ENCODE data around the gene HMGN4.
A peak's percentile ranks its signal among the peaks of the same experiment; 100 is the strongest.

The HMGN4 gene

DNA sequence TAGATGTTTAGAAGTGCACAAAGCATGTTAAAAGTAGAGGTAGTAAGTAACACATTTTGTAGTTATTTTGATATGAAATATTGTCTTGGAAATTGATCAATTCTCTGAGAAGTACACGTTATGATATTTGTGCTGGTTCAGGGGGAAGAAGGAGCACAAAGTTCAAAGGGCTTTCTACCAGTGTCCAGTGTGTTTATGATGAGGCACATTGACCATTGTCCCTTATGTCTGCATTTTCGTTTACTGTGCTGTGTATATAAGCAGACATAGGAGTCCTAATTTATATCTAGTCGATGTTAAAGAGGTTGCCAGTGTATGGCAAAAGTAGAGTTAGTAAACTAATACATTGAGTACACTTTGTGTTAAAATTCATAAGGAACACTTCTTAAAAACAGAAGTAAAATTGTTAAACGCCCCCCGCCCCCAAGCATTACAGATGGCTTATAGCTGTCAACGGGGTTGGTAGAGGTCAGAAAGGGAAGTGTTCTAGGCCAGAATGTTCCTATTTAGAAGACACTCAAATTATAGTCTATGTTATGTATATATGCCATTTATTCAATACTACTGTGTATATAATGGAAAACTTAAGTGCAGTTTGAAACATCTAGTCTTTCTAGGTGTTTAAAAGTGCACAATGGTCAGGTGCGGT lies 13.3 kb upstream of the HMGN4 start:
- Histone ChIP-seq H3K4me3 (ENCODE audit: low read length) (no peak overlapping the region), H3K36me3 (ENCODE audit: control insufficient read depth, low read depth, low read length) (no peaks in the 10 kb centered on the region), H3K9me3 (ENCODE audit: control insufficient read depth, low read depth, low read length) (no peaks in the 10 kb centered on the region), H3K27me3 (ENCODE audit: control insufficient read depth, insufficient read depth, low read length) (no peaks in the 10 kb centered on the region), H3K27ac (ENCODE audit: low read length) (no peak overlapping the region), H3K9ac (ENCODE audit: low read length) (no peak overlapping the region), H3K4me1 (ENCODE audit: control insufficient read depth, low read depth, low read length) (peaks cover 12% of the 10 kb centered on the region)

DNA sequence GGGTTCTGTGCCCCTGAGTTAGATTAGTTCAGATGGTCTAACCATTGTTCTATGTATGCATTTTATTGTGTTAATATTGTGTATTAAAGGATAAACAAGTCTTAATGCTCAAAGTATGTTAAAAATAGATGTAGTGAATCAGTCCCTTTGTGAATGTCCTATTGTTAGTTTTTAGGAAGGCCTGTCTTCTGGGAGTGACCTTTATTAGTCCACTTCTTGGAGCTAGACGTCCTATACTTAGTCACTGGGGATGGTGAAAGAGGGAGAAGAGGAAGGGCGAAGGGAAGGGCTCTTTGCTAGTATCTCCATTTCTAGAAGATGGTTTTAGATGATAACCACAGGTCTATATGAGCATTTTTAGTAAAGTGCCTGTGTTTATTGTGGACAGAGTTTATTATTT lies 12.3 kb upstream of the HMGN4 start:
- no peak overlapping the region for H3K9ac ChIP-seq (ENCODE audit: low read length)
- no peak overlapping the region for H3K27ac ChIP-seq (ENCODE audit: low read length)
- H3K9me3 ChIP-seq (ENCODE audit: control insufficient read depth, low read depth, low read length) = no peaks in the 10 kb centered on the region
- H3K27me3 ChIP-seq (ENCODE audit: control insufficient read depth, insufficient read depth, low read length) = no peaks in the 10 kb centered on the region
- no peak overlapping the region for H3K4me3 ChIP-seq (ENCODE audit: low read length)
- no peaks in the 10 kb centered on the region for H3K36me3 ChIP-seq (ENCODE audit: control insufficient read depth, low read depth, low read length)
- peaks cover 8% of the 10 kb centered on the region for H3K4me1 ChIP-seq (ENCODE audit: control insufficient read depth, low read depth, low read length)

DNA sequence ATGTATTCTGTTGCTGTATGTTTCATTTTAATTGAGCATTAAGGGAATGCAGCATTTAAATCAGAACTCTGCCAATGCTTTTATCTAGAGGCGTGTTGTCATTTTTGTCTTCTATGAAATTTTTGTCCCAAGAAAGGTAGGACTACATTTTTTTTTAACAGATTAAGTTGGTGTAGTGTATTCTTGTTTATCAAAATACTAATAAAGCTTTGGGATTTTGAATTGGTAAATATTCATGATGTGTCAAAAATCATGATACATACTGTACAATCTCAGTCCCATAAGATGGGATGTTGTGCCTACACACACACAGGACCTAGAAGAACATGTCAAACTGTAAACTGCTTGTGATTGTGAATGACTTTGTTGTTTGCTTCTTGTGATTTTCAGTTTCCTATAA lies 11.2 kb upstream of the HMGN4 start:
- H3K27me3 ChIP-seq (ENCODE audit: control insufficient read depth, insufficient read depth, low read length) = no peaks in the 10 kb centered on the region
- H3K4me3 ChIP-seq (ENCODE audit: low read length) = no peak overlapping the region
- no peak overlapping the region for H3K27ac ChIP-seq (ENCODE audit: low read length)
- H3K9ac ChIP-seq (ENCODE audit: low read length) = no peak overlapping the region
- peaks cover 8% of the 10 kb centered on the region for H3K4me1 ChIP-seq (ENCODE audit: control insufficient read depth, low read depth, low read length)
- H3K9me3 ChIP-seq (ENCODE audit: control insufficient read depth, low read depth, low read length) = no peaks in the 10 kb centered on the region
- H3K36me3 ChIP-seq (ENCODE audit: control insufficient read depth, low read depth, low read length) = no peaks in the 10 kb centered on the region

DNA sequence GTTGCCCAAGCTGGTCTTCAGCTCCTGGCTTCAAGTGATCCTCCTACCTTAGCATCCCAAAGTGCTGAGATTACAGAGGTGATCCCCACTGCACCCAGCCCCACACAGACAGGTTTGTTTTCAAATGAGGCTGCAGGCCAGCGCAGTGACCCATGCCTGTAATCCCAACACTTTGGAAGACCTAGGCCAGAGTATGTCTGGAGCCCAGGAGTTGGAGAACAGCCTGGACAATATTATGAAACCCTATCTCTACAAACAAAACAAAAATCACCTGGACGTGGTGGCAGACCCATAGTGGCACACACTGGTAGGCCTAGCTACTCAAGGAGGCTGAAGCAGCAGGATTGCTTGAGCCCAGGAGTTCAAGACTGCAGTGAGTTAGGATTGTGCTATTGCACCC lies 8.0 kb upstream of the HMGN4 start:
- H3K36me3 ChIP-seq (ENCODE audit: control insufficient read depth, low read depth, low read length) = no peaks in the 10 kb centered on the region
- H3K4me1 ChIP-seq (ENCODE audit: control insufficient read depth, low read depth, low read length) = peaks cover 12% of the 10 kb centered on the region
- no peaks in the 10 kb centered on the region for H3K27me3 ChIP-seq (ENCODE audit: control insufficient read depth, insufficient read depth, low read length)
- no peak overlapping the region for H3K27ac ChIP-seq (ENCODE audit: low read length)
- H3K4me3 ChIP-seq (ENCODE audit: low read length) = no peak overlapping the region
- H3K9ac ChIP-seq (ENCODE audit: low read length) = no peak overlapping the region
- H3K9me3 ChIP-seq (ENCODE audit: control insufficient read depth, low read depth, low read length) = no peaks in the 10 kb centered on the region

DNA sequence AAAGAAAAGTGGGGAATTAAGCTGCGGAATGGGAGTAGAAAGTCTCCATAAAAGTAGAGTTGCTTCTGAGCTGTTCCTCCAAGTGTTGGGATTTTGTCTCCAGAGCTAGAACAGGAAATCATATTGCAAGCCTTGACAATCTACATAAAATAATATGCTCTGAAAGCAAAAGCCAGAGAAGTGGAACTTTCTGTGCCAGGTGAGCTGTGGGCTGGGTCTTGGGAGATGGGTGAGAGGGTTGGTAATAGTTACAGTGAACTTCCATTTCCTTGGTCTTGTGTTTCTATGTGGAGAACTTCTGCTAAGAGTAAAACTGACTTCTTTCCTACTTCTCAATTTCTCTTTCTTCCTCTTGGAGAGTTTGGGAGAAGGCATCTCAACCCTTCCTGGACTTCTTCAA lies 6.3 kb upstream of the HMGN4 start:
- Histone ChIP-seq H3K4me3 (ENCODE audit: low read length) (no peak overlapping the region), H3K9ac (ENCODE audit: low read length) (no peak overlapping the region), H3K27ac (ENCODE audit: low read length) (no peak overlapping the region), H3K4me1 (ENCODE audit: control insufficient read depth, low read depth, low read length) (peaks cover 17% of the 10 kb centered on the region), H3K27me3 (ENCODE audit: control insufficient read depth, insufficient read depth, low read length) (no peaks in the 10 kb centered on the region), H3K36me3 (ENCODE audit: control insufficient read depth, low read depth, low read length) (no peaks in the 10 kb centered on the region), H3K9me3 (ENCODE audit: control insufficient read depth, low read depth, low read length) (no peaks in the 10 kb centered on the region)

DNA sequence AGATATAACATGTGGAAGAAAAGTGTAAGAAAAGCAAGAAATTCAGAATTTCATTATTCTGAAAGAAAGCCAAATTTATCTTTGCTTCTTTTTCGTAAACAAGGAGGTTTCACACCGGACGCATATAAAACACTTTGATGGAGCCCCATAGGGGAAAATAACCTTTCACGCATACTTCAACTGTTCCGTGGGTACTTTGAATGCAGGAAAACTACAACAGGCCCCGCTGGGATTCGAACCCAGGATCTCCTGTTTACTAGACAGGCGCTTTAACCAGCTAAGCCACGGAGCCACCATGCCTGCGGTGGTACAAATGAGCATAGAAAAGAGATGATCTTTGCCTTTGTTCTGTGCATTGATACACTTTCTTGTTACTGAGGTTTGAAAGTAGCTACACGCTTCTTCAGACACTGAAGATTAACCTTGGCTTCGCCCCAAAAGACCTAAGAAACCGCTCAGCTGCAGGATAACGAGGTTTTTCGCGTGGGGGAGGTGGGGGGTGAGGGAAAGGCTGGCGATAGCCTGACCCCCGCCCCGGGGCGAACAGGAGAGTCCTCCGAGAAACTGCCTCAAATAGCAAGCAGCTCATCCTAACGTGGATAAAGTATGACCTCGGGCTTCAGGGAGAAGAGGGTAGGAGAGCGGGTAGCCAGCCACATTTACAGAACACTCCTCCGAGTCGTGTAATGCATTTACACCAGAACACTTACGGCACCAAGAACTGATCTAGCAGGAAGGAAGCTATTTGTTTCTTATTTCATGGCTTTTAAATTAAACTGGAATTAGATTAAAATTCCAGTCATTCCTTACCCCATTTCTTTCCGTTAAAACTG lies 5.3 kb upstream of the HMGN4 start:
- Histone ChIP-seq H3K27ac (ENCODE audit: low read length) (peak overlapping the region; percentile 31), H3K4me1 (ENCODE audit: control insufficient read depth, low read depth, low read length) (peaks cover 17% of the 10 kb centered on the region), H3K4me3 (ENCODE audit: low read length) (peak overlapping the region; percentile 88), H3K9ac (ENCODE audit: low read length) (peak overlapping the region; percentile 79), H3K27me3 (ENCODE audit: control insufficient read depth, insufficient read depth, low read length) (no peaks in the 10 kb centered on the region), H3K36me3 (ENCODE audit: control insufficient read depth, low read depth, low read length) (no peaks in the 10 kb centered on the region), H3K9me3 (ENCODE audit: control insufficient read depth, low read depth, low read length) (no peaks in the 10 kb centered on the region)

DNA sequence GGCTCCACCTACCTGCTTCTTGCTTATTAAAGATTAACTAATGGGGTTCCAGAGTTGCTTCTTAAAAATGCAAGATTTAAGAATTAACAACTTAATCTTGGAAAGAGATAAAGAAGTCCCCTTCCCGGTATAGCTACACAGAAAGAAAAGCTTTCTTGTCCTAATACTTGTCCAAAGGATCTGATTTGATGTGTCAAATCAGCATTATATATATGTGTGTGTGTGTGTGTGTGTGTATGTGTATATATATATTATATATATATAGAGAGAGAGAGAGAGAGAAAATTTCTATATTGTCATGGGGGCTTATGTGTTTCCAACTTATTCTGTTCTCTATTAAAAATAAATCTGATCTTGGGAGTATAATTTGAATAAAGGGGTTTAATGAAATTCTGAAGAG lies 4.6 kb upstream of the HMGN4 start:
- Histone ChIP-seq H3K27me3 (ENCODE audit: control insufficient read depth, insufficient read depth, low read length) (no peaks in the 10 kb centered on the region), H3K9ac (ENCODE audit: low read length) (peak overlapping the region; percentile 79), H3K9me3 (ENCODE audit: control insufficient read depth, low read depth, low read length) (no peaks in the 10 kb centered on the region), H3K4me1 (ENCODE audit: control insufficient read depth, low read depth, low read length) (peaks cover 11% of the 10 kb centered on the region), H3K4me3 (ENCODE audit: low read length) (peak overlapping the region; percentile 88), H3K27ac (ENCODE audit: low read length) (no peak overlapping the region), H3K36me3 (ENCODE audit: control insufficient read depth, low read depth, low read length) (no peaks in the 10 kb centered on the region)

DNA sequence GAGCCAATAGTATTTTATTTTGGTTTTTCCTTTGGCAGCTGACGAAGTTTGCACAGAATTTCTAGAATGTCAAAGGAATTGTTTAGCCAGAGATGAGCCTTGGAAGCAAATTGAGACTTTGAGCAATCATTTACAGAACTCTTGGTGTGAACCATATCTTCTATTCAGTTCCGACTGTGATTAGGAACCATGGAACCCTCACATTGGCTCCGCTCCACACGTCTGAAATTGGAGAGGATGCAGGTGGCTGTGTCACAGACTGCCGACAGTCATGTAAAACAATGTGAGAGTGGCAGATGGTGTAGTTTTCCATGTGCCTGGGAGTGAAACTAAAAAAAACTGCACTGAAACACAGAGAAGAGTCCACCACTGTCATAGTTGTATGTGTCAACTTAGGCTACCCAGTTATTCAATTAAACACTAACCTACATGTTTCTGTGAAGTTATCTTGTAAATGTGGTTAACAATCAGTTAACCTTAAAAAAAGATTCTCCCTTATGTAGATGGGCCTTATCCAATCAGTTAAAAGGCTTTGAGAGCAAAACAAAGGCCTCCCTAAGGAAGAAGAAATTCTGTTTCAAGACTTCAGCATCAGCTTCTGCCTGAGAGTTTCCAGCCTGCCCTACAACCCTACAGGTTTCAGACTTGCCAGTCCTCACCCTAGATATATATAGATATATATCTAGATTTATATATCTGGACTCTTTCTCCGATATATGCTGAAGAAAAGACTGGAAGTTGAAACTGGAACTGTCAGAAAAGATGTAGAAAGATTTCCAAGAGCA lies 3.3 kb upstream of the HMGN4 start:
- no peak overlapping the region for H3K27ac ChIP-seq (ENCODE audit: low read length)
- no peaks in the 10 kb centered on the region for H3K9me3 ChIP-seq (ENCODE audit: control insufficient read depth, low read depth, low read length)
- no peak overlapping the region for H3K4me3 ChIP-seq (ENCODE audit: low read length)
- peaks cover 2% of the 10 kb centered on the region for H3K36me3 ChIP-seq (ENCODE audit: control insufficient read depth, low read depth, low read length)
- no peaks in the 10 kb centered on the region for H3K27me3 ChIP-seq (ENCODE audit: control insufficient read depth, insufficient read depth, low read length)
- peaks cover 17% of the 10 kb centered on the region for H3K4me1 ChIP-seq (ENCODE audit: control insufficient read depth, low read depth, low read length)
- no peak overlapping the region for H3K9ac ChIP-seq (ENCODE audit: low read length)

DNA sequence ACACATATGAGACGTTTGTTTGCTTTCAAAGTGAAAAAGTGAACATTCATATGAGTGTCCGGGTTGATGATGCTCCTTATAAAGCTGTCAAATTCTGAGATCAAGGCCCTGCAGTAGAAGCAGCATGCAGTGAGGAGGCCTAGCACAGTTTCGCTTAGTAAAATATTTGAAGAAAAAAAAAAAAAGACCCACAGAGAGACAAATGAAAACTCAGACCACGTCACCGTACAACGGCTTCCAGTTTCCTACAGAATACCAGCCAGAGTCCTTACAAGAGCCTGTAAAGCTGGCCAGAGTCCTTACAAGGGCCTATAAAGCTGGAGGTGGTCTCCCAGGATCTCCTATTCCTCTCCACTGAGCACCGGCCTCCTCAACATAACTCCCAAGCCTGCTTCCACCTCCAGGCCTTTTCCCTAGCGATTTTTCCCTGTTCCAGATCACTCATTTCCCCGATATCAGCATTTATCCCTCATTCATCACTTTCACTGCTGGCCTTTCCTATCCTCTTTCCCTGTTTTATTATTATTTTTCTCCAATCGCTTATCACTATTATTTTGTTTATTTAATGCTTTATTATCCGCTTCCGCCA lies 1.5 kb upstream of the HMGN4 start:
- no peak overlapping the region for H3K27ac ChIP-seq (ENCODE audit: low read length)
- H3K9ac ChIP-seq (ENCODE audit: low read length) = peak overlapping the region; percentile 82
- peaks cover 17% of the 10 kb centered on the region for H3K4me1 ChIP-seq (ENCODE audit: control insufficient read depth, low read depth, low read length)
- no peaks in the 10 kb centered on the region for H3K9me3 ChIP-seq (ENCODE audit: control insufficient read depth, low read depth, low read length)
- H3K27me3 ChIP-seq (ENCODE audit: control insufficient read depth, insufficient read depth, low read length) = no peaks in the 10 kb centered on the region
- peak overlapping the region; percentile 94 for H3K4me3 ChIP-seq (ENCODE audit: low read length)
- H3K36me3 ChIP-seq (ENCODE audit: control insufficient read depth, low read depth, low read length) = peaks cover 3% of the 10 kb centered on the region

DNA sequence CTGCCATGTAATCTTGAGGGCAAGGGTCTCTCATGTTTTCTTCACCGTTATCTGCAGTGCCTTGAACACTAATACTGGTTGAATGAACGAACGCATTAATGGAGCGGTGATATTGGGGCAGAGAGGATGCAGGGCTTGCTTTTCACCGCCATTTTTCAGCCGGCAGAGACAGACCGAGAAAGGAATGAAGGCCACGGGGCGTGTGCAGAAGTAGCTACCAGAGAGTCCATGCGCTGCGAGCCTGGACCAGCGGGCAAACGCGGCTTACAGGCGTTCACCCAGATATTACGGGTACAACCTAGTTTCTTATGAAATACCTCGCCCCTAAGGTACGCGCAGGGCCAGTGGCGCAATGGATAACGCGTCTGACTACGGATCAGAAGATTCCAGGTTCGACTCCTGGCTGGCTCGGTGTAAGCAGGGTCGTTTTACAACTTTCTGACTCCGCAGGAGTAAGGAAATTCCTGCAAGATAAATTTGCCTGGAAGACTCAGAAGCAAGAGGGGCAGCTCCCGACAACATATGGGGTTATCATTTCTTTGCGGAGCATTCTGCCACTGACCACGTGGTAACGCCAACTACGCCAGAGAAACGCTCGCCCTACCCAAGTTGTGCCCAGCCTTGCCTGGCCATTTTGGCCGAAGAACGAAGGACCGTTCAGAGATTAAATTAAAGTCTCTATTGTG lies 863 bp upstream of the HMGN4 start:
- Histone ChIP-seq H3K9me3 (ENCODE audit: control insufficient read depth, low read depth, low read length) (no peaks in the 10 kb centered on the region), H3K36me3 (ENCODE audit: control insufficient read depth, low read depth, low read length) (peaks cover 3% of the 10 kb centered on the region), H3K4me3 (ENCODE audit: low read length) (peak overlapping the region; percentile 94), H3K27ac (ENCODE audit: low read length) (peak overlapping the region; percentile 70), H3K4me1 (ENCODE audit: control insufficient read depth, low read depth, low read length) (peaks cover 17% of the 10 kb centered on the region), H3K27me3 (ENCODE audit: control insufficient read depth, insufficient read depth, low read length) (no peaks in the 10 kb centered on the region), H3K9ac (ENCODE audit: low read length) (peak overlapping the region; percentile 82)

DNA sequence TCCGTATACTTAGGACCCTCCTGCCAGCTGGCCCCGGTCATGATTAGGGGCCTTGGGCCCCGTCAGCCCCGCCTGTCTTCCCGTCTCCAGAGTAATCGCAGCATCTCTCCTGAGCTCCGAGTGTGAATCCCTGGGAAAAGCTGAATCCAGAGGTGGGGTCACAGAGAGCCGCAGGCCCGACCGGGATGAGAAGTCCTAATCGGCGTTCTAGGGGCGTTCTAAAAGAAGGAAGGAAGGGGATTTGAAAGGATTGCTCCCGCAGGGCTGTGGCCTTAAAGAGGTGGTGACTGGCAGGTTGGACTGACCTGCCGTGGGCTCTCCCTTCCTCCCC lies 371 bp downstream of the HMGN4 start:
- H3K4me1 ChIP-seq (ENCODE audit: control insufficient read depth, low read depth, low read length) = peaks cover 17% of the 10 kb centered on the region
- H3K9me3 ChIP-seq (ENCODE audit: control insufficient read depth, low read depth, low read length) = no peaks in the 10 kb centered on the region
- H3K4me3 ChIP-seq (ENCODE audit: low read length) = peak overlapping the region; percentile 94

More for the DNA sequence above, 371 bp downstream of the HMGN4 start:
- no peaks in the 10 kb centered on the region for H3K27me3 ChIP-seq (ENCODE audit: control insufficient read depth, insufficient read depth, low read length)
- H3K36me3 ChIP-seq (ENCODE audit: control insufficient read depth, low read depth, low read length) = peaks cover 8% of the 10 kb centered on the region
- H3K9ac ChIP-seq (ENCODE audit: low read length) = peak overlapping the region; percentile 82
- H3K27ac ChIP-seq (ENCODE audit: low read length) = peak overlapping the region; percentile 33

Measured in iPS-18a (cell line).